Suprapubic skin (tissue), 4 donors: Measurements from ENCODE around the gene ATP5PB. TPM values are rescaled to one million over a fixed set of nuclear protein-coding genes. Genes with fewer than 3 reads are reported as not detected.

Source experiments
- DNase-seq, 2 donors: peaks; one replicate each; pipeline ENCODE4 v3.0.0-alpha.2; 2019; ENCODE audit warnings: low spot score in 2 of 2
- H3K27ac ChIP-seq: fragments of 200-600 bp; sonication (generic); one replicate; pipeline ENCODE4 v1.5.1; 2019
- H3K27me3 ChIP-seq: fragments of 200-600 bp; sonication (generic); one replicate; pipeline ENCODE4 v1.5.1; 2019
- H3K36me3 ChIP-seq: fragments of 200-600 bp; sonication (generic); one replicate; pipeline ENCODE4 v1.5.1; 2019
- H3K4me1 ChIP-seq: fragments of 200-600 bp; sonication (generic); one replicate; pipeline ENCODE4 v1.5.1; 2019
- H3K4me3 ChIP-seq: fragments of 200-600 bp; sonication (generic); one replicate; pipeline ENCODE4 v1.5.1; 2019; ENCODE audit warnings: mild to moderate bottlenecking
- H3K9me3 ChIP-seq: fragments of 200-600 bp; sonication (generic); one replicate; pipeline ENCODE4 v1.5.1; 2019
- CTCF ChIP-seq, 2 donors: fragments of 200-600 bp in 1 of 2; fragments of 450-650 bp in 1 of 2; sonication (generic) in 1 of 2; IDR thresholded peaks; one replicate each; pipeline ENCODE4 v1.5.1; 2016 to 2019; ENCODE audit warnings: antibody characterized with exemption in 2 of 2, mild to moderate bottlenecking in 1 of 2, moderate library complexity in 1 of 2
- EP300 ChIP-seq: sonication (generic); formaldehyde crosslinking; IDR thresholded peaks from one replicate; pipeline ENCODE4 v1.6.1; 2017; ENCODE audit warnings: antibody characterized with exemption
- POLR2A ChIP-seq, 2 donors: fragments of 450-650 bp; IDR thresholded peaks; one replicate each; pipeline ENCODE4 v1.6.1; 2017; ENCODE audit warnings: antibody characterized with exemption in 2 of 2, mild to moderate bottlenecking in 2 of 2, moderate library complexity in 2 of 2
- POLR2AphosphoS5 ChIP-seq, 3 donors: sonication (generic); formaldehyde crosslinking; IDR thresholded peaks; one replicate each; pipeline ENCODE4 v1.6.1; 2017; ENCODE audit warnings: antibody characterized with exemption in 3 of 3
- WGBS: methylation state at CpG from one replicate; pipeline ENCODE4 v1.1.5; 2018; 5-methylcytosine and 5-hydroxymethylcytosine counted together
- total RNA-seq, 4 donors: library from RNA; depleted of rRNA; stranded (reverse); fragments of >200 nt; gene quantifications; one replicate each; pipeline ENCODE4 v1.1.0, GENCODE V29; 2016

The ATP5PB gene
- total RNA-seq, 4 donors from 2014 or later, result 79.6 to 154 (median 140) TPM

GRCh38 chr1:111486431-111486830, 37.2 kb downstream of the ATP5PB start:
- Histone ChIP-seq H3K36me3 (no peaks in the 10 kb centered on the region), H3K9me3 (no peaks in the 10 kb centered on the region), H3K4me3 (no peak overlapping the region), H3K4me1 (no peaks in the 10 kb centered on the region), H3K27ac (no peak overlapping the region), H3K27me3 (no peaks in the 10 kb centered on the region)
- TF ChIP-seq POLR2AphosphoS5 (IDR thresholded peaks at IDR 0.05), result no peak
- no peak for TF ChIP-seq CTCF (IDR thresholded peaks at IDR 0.05)
- no peak for TF ChIP-seq POLR2A (IDR thresholded peaks at IDR 0.05)
- TF ChIP-seq EP300, result no peak
- DNase-seq, result no peak
- 84% methylated on average over 7 of the region's 7 CpGs for WGBS

GRCh38 chr1:111487133-111487532, 37.9 kb downstream of the ATP5PB start:
- Histone ChIP-seq H3K27me3 (no peaks in the 10 kb centered on the region), H3K4me3 (no peak overlapping the region), H3K36me3 (no peaks in the 10 kb centered on the region), H3K9me3 (no peaks in the 10 kb centered on the region), H3K27ac (no peak overlapping the region), H3K4me1 (no peaks in the 10 kb centered on the region)
- no peak for TF ChIP-seq EP300
- no peak for TF ChIP-seq POLR2A (IDR thresholded peaks at IDR 0.05)
- TF ChIP-seq POLR2AphosphoS5 (IDR thresholded peaks at IDR 0.05), result no peak
- TF ChIP-seq CTCF (IDR thresholded peaks at IDR 0.05), result no peak
- DNase-seq, result no peak
- 80% methylated on average over 6 of the region's 6 CpGs for WGBS

GRCh38 chr1:111488669-111489068, 39.4 kb downstream of the ATP5PB start:
- no peaks in the 10 kb centered on the region for H3K4me1 ChIP-seq
- H3K4me3 ChIP-seq, result no peak overlapping the region
- H3K27ac ChIP-seq, result no peak overlapping the region
- no peaks in the 10 kb centered on the region for H3K36me3 ChIP-seq
- 98% methylated on average over 9 of the region's 9 CpGs for WGBS
- no peaks in the 10 kb centered on the region for H3K27me3 ChIP-seq
- no peak for DNase-seq
- TF ChIP-seq POLR2AphosphoS5 (IDR thresholded peaks at IDR 0.05) (no peak), CTCF (IDR thresholded peaks at IDR 0.05) (no peak), EP300 (no peak), POLR2A (IDR thresholded peaks at IDR 0.05) (no peak)
- no peaks in the 10 kb centered on the region for H3K9me3 ChIP-seq

- H3K27ac ChIP-seq, result peak overlapping the region; percentile 47
- no peaks in the 10 kb centered on the region for H3K4me1 ChIP-seq
- no peak for DNase-seq
- H3K4me3 ChIP-seq, result no peak overlapping the region
- H3K27me3 ChIP-seq, result no peaks in the 10 kb centered on the region
- TF ChIP-seq POLR2A (IDR thresholded peaks at IDR 0.05) (peak in 1 of 2 donors; percentile 14), EP300 (no peak), POLR2AphosphoS5 (IDR thresholded peaks at IDR 0.05) (peak in 1 of 3 donors; percentile 59), CTCF (IDR thresholded peaks at IDR 0.05) (no peak)
- WGBS, result 80% methylated on average over 4 of the region's 4 CpGs
- H3K36me3 ChIP-seq, result no peaks in the 10 kb centered on the region
- H3K9me3 ChIP-seq, result no peaks in the 10 kb centered on the region
These were observed 40.3 kb downstream of the ATP5PB start for GRCh38 chr1:111489604-111490003.

- no peak for TF ChIP-seq POLR2A (IDR thresholded peaks at IDR 0.05)
- TF ChIP-seq EP300, result no peak
- no peak for TF ChIP-seq POLR2AphosphoS5 (IDR thresholded peaks at IDR 0.05)
- no peak for TF ChIP-seq CTCF (IDR thresholded peaks at IDR 0.05)
- WGBS, result 86% methylated on average over 4 of the region's 4 CpGs
These were observed 41.0 kb downstream of the ATP5PB start for GRCh38 chr1:111490220-111490619.

More at GRCh38 chr1:111490220-111490619, 41.0 kb downstream of the ATP5PB start:
- Histone ChIP-seq H3K27ac (no peak overlapping the region), H3K9me3 (no peaks in the 10 kb centered on the region), H3K36me3 (no peaks in the 10 kb centered on the region), H3K27me3 (no peaks in the 10 kb centered on the region), H3K4me1 (no peaks in the 10 kb centered on the region), H3K4me3 (no peak overlapping the region)
- DNase-seq, result no peak
